NCI-H187 treated with DMSO at 0.1 percent for 48 hours (cell line): ENCODE data around the gene MOCOS.

Experiments
- DNase-seq: peaks from one replicate; lab custom pipeline; 2025; lab: John Stamatoyannopoulos, UW

The MOCOS gene

DNA sequence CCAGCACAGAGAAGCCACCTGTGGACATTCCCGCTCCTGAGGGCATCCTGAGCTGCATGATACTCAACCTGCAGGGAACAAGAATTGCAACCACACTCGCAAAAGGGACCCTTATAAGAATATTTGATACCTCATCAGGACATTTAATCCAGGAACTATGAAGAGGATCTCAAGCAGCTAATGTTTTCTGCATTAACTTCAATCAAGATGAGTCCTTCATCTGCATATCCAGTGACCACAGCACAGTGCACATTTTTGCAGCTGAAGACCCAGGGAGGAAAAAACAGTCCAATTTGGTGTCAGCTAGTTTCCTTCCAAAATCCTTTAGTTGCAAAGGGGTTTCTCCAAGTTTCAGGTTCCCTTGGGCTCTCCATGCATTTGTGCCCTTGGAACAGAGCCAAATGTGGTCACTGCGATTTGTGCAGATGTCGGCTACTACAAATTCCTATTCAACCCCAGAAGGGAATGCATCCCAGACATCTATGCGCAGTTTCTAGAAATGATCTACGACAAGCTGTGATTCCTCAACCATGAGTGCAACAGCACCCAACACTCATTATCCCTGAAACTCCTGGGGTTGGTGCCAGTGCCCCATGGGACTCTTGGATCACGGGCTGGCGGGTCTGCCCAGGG is 86.9 kb downstream of the MOCOS start:
- DNase-seq: no peak

DNA sequence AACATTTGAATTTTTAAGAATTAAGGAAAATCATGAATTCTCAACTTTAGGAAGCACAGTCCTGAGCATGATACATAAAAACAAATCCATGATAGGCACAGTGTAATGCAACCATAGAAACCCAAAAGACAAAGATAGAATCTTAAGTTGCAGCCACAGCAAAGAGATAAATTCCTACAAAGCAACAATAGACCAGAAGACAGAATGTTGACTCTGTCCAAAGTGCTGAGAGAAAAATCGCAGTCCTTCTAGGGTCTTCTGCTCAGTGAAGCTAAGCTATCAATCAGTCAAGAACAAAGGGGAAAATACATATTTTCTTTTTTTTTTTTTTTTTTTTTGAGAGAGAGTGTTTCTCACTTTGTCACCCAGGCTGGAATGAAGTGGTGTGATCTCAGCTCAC is 88.3 kb downstream of the MOCOS start:
- no peak for DNase-seq

DNA sequence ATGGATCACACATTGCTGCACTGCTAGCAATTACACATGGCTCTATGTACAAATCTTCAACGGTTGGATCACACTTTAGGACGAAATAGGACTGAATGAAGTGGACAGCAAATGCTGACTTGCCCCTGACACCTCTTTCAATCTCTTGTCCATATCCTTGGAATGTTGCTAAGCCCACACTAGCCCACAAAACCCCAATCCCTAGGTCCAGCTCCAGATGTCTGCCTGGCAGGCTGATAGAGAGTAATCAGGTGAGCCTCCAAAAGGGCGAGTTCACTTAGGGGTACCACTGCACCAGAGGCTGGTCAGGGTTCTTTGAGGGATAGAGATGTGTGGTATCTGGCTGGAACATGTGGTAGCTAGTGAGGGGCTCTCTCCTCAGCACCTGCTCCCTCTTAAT is 91.7 kb downstream of the MOCOS start:
- DNase-seq: no peak

DNA sequence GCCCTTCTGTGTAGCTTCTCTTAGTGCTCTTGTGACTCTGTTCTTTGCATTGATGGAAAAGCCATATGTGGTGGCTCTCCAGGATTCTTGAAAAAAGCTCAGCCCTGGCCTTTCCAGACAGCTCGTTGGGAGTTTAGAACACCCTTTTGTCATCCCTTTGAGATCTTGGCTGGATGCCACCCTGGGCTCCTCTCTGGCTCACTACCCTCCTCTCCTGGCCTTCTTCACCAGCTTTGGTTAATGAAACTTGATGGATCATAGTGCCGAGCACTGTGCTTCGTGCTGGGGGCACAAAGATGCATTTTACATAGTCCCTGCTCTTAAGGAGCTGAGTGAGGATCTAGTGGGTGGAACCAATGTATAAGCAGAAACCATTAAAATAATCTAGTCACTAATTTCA is 94.6 kb downstream of the MOCOS start:
- no peak for DNase-seq

DNA sequence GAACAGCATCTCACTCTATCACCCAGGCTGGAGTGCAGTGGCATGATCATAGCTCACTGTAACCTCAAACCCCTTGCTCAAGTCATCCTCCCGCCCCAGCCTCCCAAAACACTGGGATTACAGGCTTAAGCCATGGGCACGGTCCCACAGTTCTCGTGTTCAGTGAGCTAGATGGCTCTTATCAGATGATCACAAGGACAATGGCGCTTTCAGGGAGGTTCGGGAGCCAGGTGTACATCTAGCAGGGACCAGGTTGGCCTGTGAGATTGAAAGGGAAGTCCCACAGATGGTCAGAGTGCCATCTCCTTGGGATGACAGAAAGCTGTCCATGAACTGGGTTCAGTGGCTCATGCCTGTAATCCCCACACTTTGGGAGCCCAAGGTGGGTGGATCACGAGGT is 96.2 kb downstream of the MOCOS start:
- DNase-seq: no peak

DNA sequence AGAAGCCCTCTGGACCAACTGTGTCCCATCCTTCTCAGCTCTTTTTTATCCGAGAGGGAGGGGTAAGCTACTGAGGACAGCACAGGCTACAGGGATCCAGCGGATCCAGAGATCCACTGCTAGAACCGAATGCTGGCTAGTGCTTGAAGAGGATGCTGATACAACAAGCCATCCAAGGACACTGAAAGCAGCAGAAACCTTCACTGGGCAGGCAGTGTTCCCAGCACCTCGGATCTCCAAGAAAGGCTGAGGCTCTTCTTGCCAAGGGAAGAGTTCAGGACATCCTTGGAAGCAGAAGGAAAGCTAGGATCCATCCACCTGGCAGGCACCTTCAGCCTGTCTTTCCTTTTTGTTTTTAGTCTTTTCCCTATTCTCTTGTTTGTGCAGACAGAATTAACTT is 97.0 kb downstream of the MOCOS start:
- no peak for DNase-seq

DNA sequence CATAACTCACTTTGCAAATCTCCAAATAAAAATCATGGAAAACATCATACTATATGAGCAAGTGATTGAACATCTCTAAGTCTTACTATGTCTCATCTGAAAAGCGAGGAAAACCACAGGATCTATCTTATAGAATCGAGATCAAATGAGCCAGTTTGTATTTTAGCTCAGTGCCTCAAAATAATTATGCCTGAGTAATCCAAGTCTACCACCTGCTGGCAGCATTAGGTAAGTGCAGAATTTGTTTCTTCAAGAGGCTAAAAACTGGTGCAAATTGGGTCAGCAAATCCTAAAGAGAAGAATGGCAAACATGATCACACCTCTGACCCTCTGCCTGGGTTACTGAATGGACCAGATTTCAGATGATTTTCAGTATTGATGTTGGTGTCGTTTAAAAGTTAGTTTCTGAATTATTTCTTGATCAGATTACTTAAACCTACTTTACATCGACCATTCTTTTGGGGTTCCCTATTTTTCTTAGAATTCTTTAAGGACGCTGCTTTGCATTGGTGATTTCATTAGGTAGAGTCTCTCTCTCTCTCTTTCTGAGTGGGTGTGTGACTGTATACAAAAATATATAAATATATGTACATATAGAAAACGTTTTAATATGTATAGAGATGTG is 97.5 kb downstream of the MOCOS start:
- peak; percentile 24 for DNase-seq

DNA sequence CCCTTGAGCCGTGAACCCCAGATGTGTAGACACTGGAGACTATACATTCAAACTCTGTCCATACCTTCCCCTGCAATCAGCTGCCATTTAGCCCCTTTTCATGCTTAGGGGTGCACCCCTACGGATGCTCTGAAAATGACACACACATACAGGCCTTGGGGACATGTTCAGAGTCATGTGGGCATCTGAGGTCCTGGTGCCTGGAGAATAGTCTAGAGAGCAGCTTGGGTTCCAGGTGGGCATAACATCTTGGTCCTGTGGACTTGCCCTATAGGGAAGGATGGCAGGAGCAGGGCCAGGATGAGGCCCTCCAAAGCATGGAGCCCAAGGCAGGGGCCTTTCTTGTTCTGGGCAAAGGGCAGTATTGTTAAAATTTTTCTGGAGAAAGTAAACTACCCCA is 100.4 kb downstream of the MOCOS start:
- no peak for DNase-seq

DNA sequence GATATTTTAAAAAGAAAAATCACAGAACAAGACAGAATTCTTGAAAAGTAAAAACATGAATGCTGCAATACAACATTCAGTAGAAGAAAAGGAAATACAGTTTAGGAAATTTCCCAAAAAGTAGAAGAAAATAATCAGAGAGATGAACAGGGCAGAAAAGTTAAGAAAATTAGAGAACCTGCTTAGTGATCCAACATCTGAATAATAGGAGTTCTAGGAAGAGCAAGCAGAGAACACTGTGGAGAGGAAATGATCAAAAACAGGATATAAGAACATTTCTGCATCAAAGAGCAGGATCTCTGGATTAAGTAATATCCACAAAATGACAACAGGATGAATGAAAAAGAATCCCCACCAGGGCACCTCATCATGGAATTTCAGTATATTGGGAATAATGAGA is 101.4 kb downstream of the MOCOS start:
- DNase-seq: no peak

DNA sequence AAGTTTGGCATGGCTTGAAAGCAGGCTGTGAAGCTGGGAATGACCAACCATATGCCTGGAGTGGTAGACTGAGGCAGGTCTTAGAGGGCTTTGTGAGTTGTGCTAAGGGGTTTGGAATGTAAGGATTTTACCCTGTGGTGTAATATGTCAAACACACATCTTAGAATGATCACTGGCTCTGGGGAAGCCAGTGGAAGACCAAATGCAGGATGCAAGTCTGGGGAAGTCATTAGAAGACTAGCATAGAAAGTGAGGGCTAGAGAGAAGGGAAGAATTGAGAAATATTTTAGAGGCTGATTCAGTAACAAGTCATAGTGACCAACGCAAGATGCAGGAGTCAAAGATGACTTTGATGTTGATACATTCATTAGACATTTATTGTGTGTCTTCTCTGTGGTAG is 106.7 kb downstream of the MOCOS start:
- no peak for DNase-seq

DNA sequence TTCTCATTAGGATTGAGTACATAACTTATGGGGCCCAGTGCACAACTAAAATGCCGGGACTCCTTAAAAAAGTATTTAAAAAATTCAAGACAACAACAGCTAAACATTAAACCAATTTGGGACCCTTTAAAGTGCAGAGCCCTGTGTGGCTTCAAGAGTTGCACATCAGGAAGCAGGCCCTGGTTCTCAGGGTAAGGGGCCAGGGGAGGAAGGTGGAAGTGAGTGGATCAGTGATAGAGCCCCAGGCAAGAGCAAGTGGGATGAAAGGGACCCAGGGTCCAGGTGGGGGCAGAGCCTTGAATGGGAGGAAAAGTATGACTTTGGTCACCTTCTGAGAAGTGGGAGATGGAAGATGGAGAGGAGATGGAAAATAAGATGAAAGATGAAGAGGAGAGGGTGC is 107.9 kb downstream of the MOCOS start:
- no peak for DNase-seq

DNA sequence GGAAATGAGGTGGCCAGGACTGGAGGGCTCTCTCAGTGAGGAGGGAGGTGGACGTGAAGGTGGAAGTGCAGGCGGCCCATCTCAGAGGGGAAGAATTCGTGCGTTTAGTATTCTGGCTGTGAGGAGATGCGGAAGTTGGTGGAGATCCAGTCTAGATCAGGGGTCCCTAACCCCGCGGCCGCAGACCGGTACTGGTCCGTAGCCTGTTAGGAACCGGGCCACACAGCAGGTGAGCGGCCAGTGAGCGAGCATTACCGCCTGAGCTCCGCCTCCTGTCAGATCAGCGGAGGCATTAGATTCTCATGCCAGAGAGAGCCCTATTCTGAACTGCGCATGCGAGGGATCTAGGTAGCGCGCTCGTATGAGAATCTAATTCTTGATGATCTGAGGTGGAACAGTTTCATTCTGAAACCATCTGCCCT is 108.6 kb downstream of the MOCOS start:
- no peak for DNase-seq

DNA sequence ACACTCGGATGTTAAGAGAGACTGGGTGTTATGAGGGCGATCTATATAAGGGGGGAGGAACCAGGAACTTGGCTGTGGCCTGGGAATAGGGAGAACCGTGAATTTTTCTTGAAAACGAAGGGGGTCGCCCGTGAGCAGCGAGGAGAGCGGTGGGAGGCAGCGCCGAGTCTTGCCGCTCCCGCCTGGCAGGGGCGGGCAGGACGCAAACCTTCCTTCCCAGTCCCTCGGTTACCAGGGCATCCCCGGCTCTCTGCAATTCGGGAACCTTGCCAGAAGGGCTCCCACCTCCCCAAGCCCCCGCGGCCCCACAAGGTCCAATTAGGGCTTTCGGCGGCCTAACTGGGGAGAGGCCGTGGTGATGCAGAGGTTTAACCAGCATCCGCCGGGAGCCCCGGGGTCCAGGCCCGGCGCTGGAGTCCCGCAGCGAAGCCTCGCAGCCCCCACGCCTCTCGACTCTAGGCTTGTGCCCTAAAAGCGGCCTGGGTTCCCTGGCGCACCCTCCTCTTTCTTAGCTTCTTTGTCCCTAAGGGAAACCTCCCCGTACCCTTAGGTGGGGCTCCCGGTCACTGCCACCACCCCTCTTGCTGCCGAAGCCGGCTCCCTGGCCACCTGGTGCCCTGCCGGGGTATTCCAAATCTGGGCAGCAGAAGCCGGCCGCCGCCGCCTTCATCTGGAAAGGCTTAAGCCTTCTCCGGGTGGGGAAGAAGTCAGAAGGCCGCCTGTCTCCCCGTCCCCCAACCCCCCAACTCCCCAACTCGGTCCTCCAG is 109.5 kb downstream of the MOCOS start:
- DNase-seq: no peak

DNA sequence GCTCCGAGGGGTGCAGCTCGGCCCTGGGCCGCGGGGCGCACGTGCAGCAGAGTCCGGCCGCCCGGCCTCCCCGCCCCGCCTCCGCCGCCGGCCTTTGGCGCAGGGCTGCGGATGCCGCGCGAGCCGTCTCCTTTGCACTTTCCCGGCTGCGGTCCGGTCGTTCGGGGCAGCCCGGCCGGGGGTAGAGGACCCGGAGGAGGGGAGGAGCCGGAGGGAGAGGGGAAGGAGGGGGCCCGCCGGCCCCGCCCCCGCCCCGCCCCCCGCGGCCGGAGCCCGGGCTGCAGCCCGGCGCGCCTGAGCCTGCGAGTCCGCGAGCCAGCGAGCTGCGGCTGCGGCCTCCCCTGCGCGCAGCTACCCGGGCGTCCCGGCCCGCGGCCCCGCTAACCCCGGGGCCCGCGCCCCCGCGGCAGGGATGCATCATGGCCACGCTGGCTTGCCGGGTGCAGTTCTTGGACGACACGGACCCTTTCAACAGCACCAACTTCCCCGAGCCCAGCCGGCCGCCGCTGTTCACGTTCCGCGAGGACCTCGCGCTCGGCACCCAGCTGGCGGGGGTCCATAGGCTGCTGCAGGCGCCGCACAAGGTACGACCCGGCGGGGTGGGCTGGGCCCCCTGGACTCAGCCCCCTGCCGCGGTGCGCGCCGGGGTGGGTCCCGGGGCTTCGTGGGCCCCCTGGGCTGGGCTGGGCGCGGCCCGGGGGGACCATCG is 110.3 kb downstream of the MOCOS start, which contains the start of gene FHOD3:
Gene FHOD3, plus strand, starts transcription at position 297 of the 709 bp plus-strand sequence. Its CDS starts 123 bp downstream, at position 420.
- no peak for DNase-seq

DNA sequence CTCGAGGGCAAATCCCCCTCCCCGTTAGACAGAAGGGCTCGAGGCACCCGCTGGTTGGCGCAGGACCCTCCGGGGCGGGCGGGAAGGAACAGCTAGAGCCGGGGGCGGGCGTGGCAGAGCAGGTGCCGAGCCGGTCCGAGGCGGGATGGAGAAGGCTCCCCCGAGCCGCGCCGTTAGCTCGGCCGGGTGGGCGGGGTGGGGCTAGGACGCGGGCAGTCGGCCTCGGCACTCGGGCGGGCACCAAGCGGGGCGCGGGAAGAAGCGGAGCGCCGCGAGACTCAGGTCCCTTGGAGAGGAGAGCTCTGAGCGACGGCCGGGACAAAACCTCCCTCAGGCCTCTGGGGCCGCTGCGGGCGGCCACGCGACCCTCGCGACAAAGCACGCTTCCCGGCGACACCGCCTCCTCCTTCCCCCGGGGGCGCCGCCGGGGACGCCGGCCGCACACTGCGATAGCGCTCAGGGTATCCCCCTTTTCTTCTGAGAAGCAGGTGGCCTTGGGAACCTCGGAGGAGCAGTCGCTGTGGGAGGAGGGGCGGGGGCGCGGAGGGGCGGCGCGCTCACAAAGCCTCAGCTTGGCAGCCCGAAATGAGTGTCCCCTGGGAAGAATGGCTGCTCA is 110.9 kb downstream of the MOCOS start:
- no peak for DNase-seq

DNA sequence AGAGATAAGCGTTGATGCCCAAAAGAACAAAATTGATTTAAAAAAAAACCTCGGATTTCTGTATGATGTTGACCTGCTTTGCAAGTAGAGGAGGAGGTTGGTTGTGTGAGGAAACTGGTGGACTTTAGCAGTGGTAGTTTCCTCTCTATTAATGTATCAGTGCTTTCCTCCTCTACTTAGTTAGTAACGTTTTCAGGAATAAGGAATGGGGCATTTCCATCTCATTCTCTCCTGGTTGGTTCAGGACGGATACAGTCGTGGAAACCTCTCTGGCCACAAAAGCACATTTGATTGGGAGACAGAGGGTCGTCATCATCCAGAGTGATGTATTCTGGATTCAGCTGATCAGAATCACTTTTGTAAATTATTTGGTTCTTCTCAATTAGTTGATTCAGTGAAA is 111.7 kb downstream of the MOCOS start:
- DNase-seq: no peak

DNA sequence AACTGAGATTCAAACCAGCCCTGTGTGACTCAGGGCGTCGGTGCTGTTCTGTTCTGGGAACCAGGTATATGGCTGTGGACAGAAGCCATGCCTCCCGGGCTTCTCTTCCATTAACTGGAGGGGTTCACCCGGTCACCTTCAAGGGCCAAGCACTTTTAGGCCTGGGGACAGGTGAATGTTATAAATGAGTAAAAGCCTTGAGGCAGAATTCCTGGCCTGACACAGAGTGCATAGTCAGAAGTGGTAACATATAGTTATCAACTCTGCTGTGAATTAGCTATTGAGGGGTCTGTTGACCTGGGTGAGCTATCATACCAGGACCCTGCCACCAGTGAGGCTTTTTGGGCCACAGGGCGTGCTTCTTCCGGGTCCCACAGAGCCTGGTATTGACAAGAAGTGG is 112.9 kb downstream of the MOCOS start:
- DNase-seq: no peak

DNA sequence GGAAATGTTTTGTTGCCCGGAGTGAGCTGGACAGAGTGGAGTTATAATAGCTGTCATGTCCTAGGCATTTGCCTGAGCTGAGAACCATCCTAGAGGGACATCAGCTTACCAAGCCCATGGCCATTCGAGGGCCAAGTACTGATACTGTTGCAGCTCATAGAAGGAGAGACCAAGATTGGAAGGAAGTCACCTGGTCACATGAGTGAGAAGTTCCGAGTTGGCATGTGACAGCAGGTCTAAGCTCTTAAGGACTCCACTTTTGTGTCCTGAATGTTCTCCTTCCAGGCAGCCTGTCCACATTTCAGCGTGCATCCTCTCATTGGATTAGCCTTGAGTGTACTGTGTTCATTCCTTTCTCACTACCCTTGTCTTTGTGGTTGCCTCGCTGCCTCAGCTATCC is 114.6 kb downstream of the MOCOS start:
- DNase-seq: no peak

DNA sequence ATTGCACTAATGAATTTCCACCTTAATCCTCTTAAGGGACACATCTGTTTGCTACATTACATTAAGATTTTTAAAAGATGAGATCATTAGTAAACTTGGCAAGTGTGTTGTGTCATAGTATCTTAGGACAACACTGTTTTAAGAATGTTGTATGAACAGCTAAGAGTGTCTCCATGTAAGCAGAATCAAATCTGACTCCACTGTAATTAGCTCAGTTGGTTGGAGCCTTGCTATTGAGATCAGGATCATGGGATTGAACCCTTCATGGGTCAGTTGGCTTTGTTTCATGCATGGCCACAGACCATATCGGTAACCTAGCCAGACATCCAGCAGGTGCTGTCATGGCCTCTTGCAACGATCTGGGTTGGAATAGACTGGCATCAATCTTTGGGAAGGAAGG is 115.4 kb downstream of the MOCOS start:
- no peak for DNase-seq

DNA sequence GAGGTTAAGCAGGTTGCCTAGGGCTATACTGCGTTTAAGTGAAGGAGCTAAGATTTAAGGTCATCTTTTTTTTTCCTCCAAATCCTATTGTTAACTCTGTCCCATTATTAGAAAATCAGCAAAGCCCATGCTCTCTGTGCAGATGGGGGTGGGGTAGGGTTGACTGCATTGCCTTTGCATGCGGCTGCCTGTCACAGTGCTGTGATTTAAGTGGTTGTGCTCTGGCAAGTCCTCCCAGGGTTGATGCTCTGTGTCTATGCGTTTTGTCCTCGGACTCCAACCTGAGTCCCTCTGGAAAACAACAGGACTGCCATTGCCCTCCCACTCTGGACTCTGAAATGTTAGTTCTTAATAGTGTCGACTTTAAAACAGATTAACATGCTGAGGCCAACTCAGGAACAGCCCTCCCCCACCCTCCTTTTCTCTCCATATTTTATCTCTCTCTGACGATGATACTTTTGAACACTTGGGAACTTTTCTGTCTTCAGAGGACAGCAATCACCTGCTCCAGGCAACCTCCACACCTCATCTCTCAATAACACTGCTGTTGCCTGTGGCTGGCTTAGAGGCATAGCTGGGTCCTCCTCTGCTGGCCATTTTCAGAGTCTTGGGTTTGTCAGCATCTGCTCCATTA is 116.0 kb downstream of the MOCOS start:
- DNase-seq: no peak

DNA sequence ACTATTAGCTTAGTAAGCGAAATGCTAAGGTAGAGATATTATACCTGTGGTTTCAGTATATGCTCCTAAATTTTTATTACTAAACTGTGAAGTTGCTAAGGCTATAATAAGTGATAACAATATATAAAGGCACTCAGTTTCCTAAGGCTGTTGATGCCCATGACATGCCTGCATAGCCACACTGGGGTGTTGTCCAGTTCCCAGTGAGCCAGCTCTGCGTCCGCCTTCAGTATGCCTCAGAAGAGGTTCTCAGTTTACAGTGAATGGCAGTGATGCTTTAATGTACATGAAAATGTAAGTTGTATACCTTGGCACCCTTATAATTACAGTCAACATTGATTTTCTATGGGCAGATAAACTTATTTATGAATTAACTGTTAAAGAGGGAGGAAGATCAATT is 117.4 kb downstream of the MOCOS start:
- DNase-seq: no peak

DNA sequence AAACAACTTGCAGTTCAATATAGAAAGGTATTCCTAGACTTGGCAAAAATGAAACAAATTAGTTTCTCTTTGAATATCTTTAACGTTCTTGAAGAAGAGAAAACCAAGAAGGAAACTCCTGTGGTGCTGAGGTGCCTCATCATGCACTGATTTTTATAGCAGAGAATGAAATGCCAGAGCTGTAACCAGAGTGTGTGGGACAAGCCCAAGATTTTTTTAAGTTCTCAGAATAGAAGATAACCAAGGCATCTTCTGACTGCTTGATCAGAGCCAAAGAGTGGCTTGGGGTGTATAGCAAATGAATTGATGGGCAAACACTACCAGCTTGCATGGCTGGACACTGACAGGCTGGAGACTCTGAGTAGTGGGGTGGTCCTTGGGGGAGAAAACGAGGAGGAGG is 118.1 kb downstream of the MOCOS start:
- DNase-seq: no peak
